HK-2 (cell line): ENCODE results near the gene PTCH1.

Source experiments
- DNase-seq: peaks from one replicate; pipeline ENCODE4 v3.0.0-alpha.2; 2018; ENCODE audit not compliant: unreplicated experiment

Gene PTCH1

DNA sequence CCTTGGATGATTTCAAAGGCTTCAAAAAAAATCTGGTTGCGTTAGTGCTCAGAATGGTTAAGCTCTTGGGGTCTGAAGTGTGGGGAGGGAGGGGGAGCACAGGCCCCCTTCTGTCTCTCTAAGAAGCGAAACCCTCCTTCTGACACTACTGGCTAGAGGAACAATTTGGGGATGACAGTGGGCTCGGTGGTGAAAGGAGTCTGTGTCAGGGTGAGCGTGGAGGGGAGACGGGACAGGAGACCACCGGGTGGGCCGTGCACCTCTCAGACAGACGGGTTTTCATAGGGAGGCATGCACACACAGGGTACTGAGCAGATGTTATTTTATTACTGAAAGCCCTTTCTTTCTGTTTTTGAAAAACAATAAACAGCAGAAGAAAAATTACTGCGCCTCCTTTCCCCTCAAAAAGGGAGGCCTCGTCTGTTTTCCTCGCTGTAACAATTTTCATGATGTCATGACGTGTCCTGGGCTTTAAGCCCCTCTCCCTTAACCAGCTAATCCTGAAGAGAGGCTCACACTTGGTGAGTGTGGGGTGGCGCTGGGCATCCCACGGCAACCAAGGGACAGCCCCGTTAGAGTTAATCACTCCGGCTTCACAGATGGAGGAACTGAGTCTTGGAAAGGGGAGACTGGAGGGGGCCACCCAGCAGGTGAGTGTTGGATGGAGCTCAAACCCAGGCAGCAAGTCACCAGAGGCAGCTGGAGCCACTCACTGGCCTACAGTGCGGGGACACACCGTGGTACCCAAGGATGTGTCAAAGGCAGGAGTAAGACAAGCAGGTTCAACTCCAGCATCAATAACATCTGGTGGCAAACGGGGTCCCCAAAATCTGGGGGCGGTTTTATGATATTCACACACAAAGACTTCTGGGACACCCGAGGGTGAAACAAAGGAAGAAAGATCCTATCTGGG is 53.4 kb downstream of the PTCH1 start:
- no peak for DNase-seq

GRCh38 chr9:95462249-95463147 is 54.3 kb downstream of the PTCH1 start:
- DNase-seq, result peak; percentile 4

DNA sequence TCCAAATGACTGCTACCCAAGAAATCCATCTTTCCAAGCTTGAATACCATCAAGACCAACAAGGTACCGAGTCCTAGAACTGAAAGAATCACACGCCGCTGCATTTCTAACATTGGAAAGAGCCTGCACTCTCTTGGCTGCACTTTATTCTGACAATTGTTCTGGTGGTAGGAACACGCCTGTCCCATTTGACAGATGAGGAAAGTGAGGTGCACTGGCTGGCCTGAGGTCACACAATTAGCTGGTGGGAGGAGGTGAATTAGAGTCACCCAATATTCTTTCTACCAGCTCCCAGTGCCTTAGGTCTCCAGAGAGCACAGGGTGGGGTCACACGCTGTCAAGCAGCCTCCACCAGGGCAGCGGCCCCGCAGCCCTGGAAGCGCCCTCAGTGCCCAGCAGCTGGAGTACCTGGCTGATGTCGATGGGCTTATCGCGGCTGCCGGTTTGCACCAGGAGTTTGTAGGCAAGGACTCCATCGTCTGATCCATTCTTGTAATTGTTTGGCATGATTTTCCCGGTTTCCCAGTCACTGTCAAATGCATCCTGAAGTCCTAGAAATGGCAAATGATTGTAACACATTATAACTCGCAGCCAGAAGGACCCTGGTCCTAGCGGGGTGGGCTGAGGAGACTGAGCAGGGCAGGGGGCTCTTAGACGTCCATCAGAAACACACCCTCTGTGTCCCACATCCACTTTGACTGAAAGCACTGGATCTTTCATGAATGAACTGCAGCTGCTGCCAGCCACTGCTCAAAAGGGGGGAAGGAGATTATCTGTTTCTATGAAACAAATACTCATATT is 55.1 kb downstream of the PTCH1 start:
- no peak for DNase-seq

GRCh38 chr9:95460518-95461164 is 56.1 kb downstream of the PTCH1 start:
- no peak for DNase-seq

DNA sequence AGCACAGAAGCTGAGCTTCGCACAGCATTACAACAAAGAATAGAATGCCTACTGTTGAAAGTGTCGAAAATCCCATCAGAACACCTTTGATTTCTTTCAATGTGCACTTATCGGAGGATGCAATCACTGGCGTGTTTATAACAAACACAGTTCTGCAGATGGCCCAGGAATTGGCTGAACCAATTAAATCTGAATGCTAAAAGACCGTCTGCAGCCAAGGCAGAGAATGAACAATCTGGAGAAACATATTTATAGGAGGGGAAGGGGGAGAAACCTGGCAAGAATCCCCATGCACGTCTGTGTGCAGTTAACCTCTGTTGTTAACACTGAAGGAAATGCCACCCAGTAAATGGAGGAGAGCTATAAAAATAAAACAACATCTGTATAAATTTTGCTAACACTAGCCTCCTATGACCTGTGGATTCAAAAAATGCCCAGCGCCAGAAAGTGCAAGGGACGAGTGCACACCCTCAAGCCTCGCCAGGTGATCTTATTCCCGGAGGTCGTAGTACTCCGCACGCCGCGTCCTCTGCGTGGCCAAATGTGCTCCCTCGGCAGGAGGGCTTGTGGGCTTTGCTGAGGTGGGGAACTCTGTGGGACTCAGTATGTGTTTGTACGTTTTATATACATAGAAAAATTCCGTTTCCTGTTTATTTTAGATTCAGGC is 56.8 kb downstream of the PTCH1 start:
- DNase-seq, result no peak

DNA sequence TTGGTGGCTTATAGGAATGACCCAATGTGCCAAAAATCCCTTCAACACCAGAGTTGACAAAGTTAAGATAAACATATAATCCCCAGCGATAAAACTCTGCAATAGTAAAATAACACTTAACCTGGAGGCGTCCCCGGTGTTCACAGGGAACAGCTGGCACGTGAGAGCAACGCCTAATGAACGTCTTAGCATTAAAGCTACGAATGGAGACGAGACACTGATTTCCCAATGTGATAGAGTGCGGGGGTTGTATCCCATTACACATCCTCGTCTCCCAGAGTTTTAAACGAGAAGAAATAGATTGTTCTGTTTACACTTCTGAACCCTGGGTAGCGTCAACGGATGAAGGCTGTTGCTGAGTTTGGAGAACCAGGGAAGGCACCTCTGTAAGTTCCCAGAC is 57.6 kb downstream of the PTCH1 start:
- DNase-seq, result no peak

GRCh38 chr9:95458666-95459065 is 58.1 kb downstream of the PTCH1 start:
- DNase-seq, result no peak

GRCh38 chr9:95457769-95458168 is 59.0 kb downstream of the PTCH1 start:
- no peak for DNase-seq

GRCh38 chr9:95455714-95456113 is 61.1 kb downstream of the PTCH1 start:
- no peak for DNase-seq

- no peak for DNase-seq
These were observed 64.6 kb downstream of the PTCH1 start for GRCh38 chr9:95452176-95452575.

DNA sequence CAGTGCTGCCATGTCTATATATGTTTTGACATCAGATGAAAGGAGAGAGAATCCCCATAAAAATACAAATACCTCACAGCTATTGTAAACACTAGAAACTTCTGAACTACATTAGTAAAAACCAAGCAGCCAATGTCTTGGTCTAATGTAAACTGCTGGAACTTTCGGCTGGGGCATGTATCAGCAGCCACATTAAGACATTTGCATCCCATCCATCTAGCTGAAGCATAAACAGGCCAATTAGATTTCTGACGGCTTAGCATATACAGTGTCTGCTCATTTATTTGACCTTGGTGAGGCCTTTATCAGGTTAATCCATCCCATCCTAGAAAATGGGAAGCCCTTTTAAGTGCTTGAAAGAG is 65.7 kb downstream of the PTCH1 start:
- no peak for DNase-seq

- DNase-seq, result no peak
These were observed 66.4 kb downstream of the PTCH1 start for GRCh38 chr9:95450171-95451064.

DNA sequence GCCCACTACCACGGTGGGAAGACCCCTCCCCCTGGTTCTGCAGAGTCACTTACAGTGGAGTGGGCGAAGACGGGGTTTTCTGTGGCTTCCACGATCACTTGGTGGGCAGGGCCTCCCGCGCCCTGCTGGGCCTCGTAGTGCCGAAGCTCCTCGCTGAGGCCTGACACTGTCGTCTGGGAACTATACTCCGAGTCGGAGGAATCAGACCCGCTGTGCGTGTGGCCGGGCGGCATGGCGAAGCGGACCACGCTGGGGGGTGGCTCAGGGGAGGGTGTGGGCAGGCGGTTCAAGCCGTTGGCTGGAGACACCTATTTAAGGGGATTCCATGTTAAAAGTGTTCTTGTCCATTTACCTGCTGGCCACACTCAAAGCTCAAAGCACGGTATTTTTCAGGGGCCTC is 67.8 kb downstream of the PTCH1 start:
- no peak for DNase-seq

DNA sequence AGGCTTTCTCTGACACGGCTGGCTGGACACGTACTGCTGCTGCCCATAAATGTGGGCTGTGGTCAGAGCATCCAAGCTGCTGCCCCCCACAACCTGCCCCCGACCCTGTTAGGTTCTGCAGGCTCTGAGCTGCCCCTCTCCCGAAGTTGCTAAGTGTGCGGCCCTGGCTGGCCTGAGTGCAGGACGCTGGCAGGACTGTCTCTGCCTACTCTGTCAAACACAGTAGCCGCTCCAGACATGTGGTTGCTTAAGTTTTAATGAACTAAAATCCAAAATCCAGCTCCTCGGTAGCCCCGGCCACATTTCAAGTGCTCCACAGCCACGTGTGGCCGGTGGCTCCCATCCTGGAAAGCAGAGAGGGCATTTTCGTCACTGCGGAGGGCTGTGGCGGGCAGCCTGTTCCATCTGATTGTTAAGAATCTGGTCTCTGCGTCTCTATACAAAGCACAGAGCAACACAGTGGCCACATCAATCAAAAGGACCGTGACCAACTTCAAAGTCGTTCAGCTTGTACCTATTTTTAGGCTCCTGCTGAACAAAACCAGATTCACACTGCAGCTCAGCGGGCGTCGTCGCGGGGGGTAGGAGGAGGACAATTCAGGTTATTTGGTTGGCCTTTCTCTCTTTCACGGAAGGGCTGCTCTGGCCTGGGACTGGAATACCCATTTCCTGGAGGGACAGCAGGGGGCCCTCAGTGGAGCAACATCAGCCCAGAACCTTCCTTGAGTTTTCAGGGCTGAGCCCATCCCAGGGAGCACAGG is 68.9 kb downstream of the PTCH1 start:
- no peak for DNase-seq

- no peak for DNase-seq
These were observed 69.8 kb downstream of the PTCH1 start for GRCh38 chr9:95446984-95447383.

GRCh38 chr9:95446259-95446658 is 70.5 kb downstream of the PTCH1 start:
- DNase-seq, result no peak

GRCh38 chr9:95444160-95444559 is 72.6 kb downstream of the PTCH1 start:
- DNase-seq, result no peak

- no peak for DNase-seq
These were observed 73.5 kb downstream of the PTCH1 start for GRCh38 chr9:95443301-95443700.

- DNase-seq, result no peak
These were observed 75.7 kb downstream of the PTCH1 start for GRCh38 chr9:95441081-95441480.
